ENCODE results near the gene IFNA5. TPM values are rescaled to one million over a fixed set of nuclear protein-coding genes. Genes with fewer than 3 reads are reported as not detected.

The IFNA5 gene
- polyA plus RNA-seq, 1 donor from 2014 or later, result not detected

DNA sequence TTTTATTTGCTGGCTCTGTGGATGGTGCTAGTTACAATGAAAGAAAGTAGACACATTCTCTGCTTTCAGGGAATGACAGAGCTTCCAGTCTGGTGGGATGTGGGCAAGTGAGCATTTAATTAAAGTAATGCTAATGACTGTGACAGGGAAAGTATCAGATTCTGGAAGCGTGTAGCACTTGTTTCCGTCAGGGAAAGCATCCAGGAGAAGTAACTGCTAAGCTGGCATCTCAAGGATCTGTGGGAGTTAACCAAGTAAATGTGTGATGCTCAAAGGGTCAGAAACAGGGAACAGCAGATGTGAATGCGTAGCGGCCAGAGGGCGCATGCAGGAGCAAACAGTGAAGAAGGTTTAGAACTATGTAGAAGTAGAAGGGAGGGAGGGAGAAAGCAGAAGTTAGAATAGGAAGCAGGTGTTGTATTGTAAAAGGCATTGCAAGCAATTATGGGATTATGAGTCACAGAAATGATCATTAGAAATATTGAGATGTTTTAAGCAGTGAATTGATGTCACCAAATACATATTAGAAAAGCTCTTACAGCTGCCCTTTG lies 17.9 kb upstream of the IFNA5 start:
- no peak for TF ChIP-seq RAD21 (conservative IDR thresholded peaks at IDR 0.05)
- TF ChIP-seq EZH2 (IDR thresholded peaks at IDR 0.05; ENCODE audit: borderline replicate concordance, insufficient read depth, low read length, poor library complexity, severe bottlenecking), result no peak
- no peak for TF ChIP-seq POLR2AphosphoS5 (IDR thresholded peaks at IDR 0.05)
- TF ChIP-seq SMC3 (conservative IDR thresholded peaks at IDR 0.05; ENCODE audit: poor library complexity), result no peak
- TF ChIP-seq EP300 (conservative IDR thresholded peaks at IDR 0.05; ENCODE audit: poor library complexity, severe bottlenecking), result no peak
- no peak for TF ChIP-seq TAF1 (IDR thresholded peaks at IDR 0.05; ENCODE audit: low read depth)
- TF ChIP-seq, protein P1, sequence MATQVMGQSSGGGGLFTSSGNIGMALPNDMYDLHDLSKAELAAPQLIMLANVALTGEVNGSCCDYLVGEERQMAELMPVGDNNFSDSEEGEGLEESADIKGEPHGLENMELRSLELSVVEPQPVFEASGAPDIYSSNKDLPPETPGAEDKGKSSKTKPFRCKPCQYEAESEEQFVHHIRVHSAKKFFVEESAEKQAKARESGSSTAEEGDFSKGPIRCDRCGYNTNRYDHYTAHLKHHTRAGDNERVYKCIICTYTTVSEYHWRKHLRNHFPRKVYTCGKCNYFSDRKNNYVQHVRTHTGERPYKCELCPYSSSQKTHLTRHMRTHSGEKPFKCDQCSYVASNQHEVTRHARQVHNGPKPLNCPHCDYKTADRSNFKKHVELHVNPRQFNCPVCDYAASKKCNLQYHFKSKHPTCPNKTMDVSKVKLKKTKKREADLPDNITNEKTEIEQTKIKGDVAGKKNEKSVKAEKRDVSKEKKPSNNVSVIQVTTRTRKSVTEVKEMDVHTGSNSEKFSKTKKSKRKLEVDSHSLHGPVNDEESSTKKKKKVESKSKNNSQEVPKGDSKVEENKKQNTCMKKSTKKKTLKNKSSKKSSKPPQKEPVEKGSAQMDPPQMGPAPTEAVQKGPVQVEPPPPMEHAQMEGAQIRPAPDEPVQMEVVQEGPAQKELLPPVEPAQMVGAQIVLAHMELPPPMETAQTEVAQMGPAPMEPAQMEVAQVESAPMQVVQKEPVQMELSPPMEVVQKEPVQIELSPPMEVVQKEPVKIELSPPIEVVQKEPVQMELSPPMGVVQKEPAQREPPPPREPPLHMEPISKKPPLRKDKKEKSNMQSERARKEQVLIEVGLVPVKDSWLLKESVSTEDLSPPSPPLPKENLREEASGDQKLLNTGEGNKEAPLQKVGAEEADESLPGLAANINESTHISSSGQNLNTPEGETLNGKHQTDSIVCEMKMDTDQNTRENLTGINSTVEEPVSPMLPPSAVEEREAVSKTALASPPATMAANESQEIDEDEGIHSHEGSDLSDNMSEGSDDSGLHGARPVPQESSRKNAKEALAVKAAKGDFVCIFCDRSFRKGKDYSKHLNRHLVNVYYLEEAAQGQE (IDR thresholded peaks at IDR 0.05; ENCODE audit: borderline replicate concordance), result no peak
- no peak for TF ChIP-seq MXI1 (conservative IDR thresholded peaks at IDR 0.05; ENCODE audit: poor library complexity, severe bottlenecking)
- TF ChIP-seq, protein P2, sequence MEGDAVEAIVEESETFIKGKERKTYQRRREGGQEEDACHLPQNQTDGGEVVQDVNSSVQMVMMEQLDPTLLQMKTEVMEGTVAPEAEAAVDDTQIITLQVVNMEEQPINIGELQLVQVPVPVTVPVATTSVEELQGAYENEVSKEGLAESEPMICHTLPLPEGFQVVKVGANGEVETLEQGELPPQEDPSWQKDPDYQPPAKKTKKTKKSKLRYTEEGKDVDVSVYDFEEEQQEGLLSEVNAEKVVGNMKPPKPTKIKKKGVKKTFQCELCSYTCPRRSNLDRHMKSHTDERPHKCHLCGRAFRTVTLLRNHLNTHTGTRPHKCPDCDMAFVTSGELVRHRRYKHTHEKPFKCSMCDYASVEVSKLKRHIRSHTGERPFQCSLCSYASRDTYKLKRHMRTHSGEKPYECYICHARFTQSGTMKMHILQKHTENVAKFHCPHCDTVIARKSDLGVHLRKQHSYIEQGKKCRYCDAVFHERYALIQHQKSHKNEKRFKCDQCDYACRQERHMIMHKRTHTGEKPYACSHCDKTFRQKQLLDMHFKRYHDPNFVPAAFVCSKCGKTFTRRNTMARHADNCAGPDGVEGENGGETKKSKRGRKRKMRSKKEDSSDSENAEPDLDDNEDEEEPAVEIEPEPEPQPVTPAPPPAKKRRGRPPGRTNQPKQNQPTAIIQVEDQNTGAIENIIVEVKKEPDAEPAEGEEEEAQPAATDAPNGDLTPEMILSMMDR (IDR thresholded peaks at IDR 0.05; ENCODE audit: poor library complexity, severe bottlenecking), result no peak
- H3K27ac ChIP-seq (ENCODE audit: low read length), result no peak overlapping the region
- no peaks in the 10 kb centered on the region for H3F3A ChIP-seq (ENCODE audit: insufficient read depth, low read length, poor library complexity, severe bottlenecking)
- no peaks in the 10 kb centered on the region for H3K79me2 ChIP-seq (replicated peaks; ENCODE audit: insufficient read depth, low read length)
- no peaks in the 10 kb centered on the region for H3K9me2 ChIP-seq (ENCODE audit: insufficient read depth, low read length)
- no peaks in the 10 kb centered on the region for H3K36me3 ChIP-seq (ENCODE audit: insufficient read depth, low read length)
- H3K27me3 ChIP-seq (ENCODE audit: insufficient read depth, low read depth, low read length), result no peaks in the 10 kb centered on the region
- H3K4me2 ChIP-seq (ENCODE audit: low read length), result no peak overlapping the region
- H3K4me3 ChIP-seq (ENCODE audit: low read length), result no peak overlapping the region
- no peaks in the 10 kb centered on the region for H3K9me3 ChIP-seq (ENCODE audit: low read length)
- no peak overlapping the region for H3K9ac ChIP-seq (ENCODE audit: low read length)
- no peaks in the 10 kb centered on the region for H4K20me1 ChIP-seq (ENCODE audit: insufficient read depth)
- no peak overlapping the region for H2AFZ ChIP-seq (ENCODE audit: low read depth, low read length)

DNA sequence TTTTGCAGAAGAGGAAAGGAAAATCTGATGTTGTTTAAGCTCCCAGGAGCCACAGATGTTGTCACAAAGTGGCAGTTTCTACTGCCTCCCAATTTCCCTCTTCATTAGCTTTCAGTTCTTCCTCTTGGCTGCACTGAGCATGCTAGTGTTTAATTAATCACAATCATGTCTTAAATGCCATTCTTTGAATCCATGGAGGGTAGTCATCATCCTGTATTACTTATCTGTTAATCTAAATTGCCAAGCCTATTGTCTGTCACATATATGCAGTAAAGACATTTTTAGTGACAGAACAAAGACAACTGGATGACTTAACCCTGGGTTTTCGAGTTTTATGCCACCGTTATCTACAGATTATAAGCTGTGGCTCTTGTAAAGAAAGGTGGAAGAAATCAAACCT lies 15.4 kb upstream of the IFNA5 start:
- TF ChIP-seq SMC3 (conservative IDR thresholded peaks at IDR 0.05; ENCODE audit: poor library complexity) (no peak), EZH2 (IDR thresholded peaks at IDR 0.05; ENCODE audit: borderline replicate concordance, insufficient read depth, low read length, poor library complexity, severe bottlenecking) (no peak), EP300 (conservative IDR thresholded peaks at IDR 0.05; ENCODE audit: poor library complexity, severe bottlenecking) (no peak), MXI1 (conservative IDR thresholded peaks at IDR 0.05; ENCODE audit: poor library complexity, severe bottlenecking) (no peak), TAF1 (IDR thresholded peaks at IDR 0.05; ENCODE audit: low read depth) (no peak), RAD21 (conservative IDR thresholded peaks at IDR 0.05) (no peak), POLR2AphosphoS5 (IDR thresholded peaks at IDR 0.05) (no peak)
- TF ChIP-seq, protein P2 (IDR thresholded peaks at IDR 0.05; ENCODE audit: poor library complexity, severe bottlenecking), result no peak
- TF ChIP-seq, protein P1 (IDR thresholded peaks at IDR 0.05; ENCODE audit: borderline replicate concordance), result no peak
- no peak overlapping the region for H3K9ac ChIP-seq (ENCODE audit: low read length)
- H3K9me3 ChIP-seq (ENCODE audit: low read length), result no peaks in the 10 kb centered on the region
- no peak overlapping the region for H3K4me2 ChIP-seq (ENCODE audit: low read length)
- no peaks in the 10 kb centered on the region for H3K79me2 ChIP-seq (replicated peaks; ENCODE audit: insufficient read depth, low read length)
- no peak overlapping the region for H2AFZ ChIP-seq (ENCODE audit: low read depth, low read length)
- no peaks in the 10 kb centered on the region for H3K9me2 ChIP-seq (ENCODE audit: insufficient read depth, low read length)
- peak overlapping the region; percentile 25 for H3K27ac ChIP-seq (ENCODE audit: low read length)
- H3F3A ChIP-seq (ENCODE audit: insufficient read depth, low read length, poor library complexity, severe bottlenecking), result no peaks in the 10 kb centered on the region
- no peaks in the 10 kb centered on the region for H3K27me3 ChIP-seq (ENCODE audit: insufficient read depth, low read depth, low read length)
- no peaks in the 10 kb centered on the region for H4K20me1 ChIP-seq (ENCODE audit: insufficient read depth)
- no peaks in the 10 kb centered on the region for H3K36me3 ChIP-seq (ENCODE audit: insufficient read depth, low read length)
- H3K4me3 ChIP-seq (ENCODE audit: low read length), result no peak overlapping the region

Measured in neural cell (in vitro differentiated cells).